PC-3 (cell line): ENCODE results near the gene FCN2.

ENCODE experiments used
- CTCF ChIP-seq: fragments of 300-600 bp; sonication (generic); conservative IDR thresholded peaks from 2 replicates; pipeline ENCODE4 v1.5.1; 2017; ENCODE audit warnings: antibody characterized with exemption, low read depth, mild to moderate bottlenecking, low read length
- EZH2 ChIP-seq: fragments of 300-600 bp; sonication (generic); IDR thresholded peaks from one replicate; pipeline ENCODE4 v1.6.1; 2017; ENCODE audit warnings: antibody characterized with exemption, mild to moderate bottlenecking, low read length; ENCODE audit not compliant: unreplicated experiment
- EZH2phosphoT487 ChIP-seq: fragments of 300-600 bp; sonication (generic); IDR thresholded peaks from 2 replicates; pipeline ENCODE4 v1.6.1; 2018; ENCODE audit warnings: mild to moderate bottlenecking, antibody characterized with exemption, low read length, borderline replicate concordance

GRCh38 chr9:134892221-134892620 is 11.6 kb downstream of the FCN2 start:
- TF ChIP-seq CTCF: no peak
- TF ChIP-seq EZH2phosphoT487: no peak
- no peak for TF ChIP-seq EZH2
